Measurements from ENCODE around the gene TEX50. TPM values are rescaled to one million over a fixed set of nuclear protein-coding genes. Genes with fewer than 3 reads are reported as not detected.

The TEX50 gene
- total and polyA plus RNA-seq, 2 of the 8 experiments (the other 6 are each of a cell fraction or from before 2014, with no cell fraction given) = not detected

DNA sequence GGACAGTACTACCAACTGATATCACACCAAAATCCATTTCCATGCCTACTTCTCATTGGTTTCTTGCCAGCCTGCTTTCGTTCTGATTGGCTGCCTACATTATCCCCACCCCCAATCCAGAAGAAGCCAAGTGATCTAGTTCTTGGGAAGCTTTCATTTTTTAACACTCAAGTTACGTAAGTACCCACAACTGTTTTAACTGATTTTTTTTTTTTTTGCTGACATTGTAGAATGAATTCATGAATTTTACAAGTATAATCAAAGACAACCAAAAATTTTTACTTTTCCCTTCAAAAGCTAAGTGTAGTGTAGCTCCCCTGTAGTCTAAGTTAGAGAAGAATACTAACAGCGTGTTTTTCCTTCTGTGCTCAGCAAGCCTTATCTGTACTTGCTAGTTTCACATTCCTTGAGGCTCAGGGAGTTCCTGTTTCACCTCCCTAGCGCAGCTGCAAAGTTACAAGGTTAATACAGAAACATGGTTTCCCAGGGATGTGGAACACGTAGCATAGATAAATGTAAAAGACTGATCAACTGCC lies 32.0 kb upstream of the TEX50 start, which contains the start of gene SLC9C2:
Gene SLC9C2, minus strand, starts transcription at position 17 of the 536 bp plus-strand sequence. CDS start 1,296 bp downstream, outside the sequence.
- Histone ChIP-seq H2BK20ac (ENCODE audit: low read length) (no peak within 1 kb of the TSS), H3K4me2 (ENCODE audit: insufficient read depth in 1 of 2, low read depth in 2 of 2, low read length in 2 of 2) (no peak within 1 kb of the TSS), H2BK5ac (ENCODE audit: low read depth, low read length) (no peak within 1 kb of the TSS), H3K4me1 (replicated peaks in 1 of 4; ENCODE audit: control insufficient read depth in 3 of 4, insufficient read depth in 4 of 4, low read length in 3 of 4) (no peaks in the 10 kb centered on the region), H3K18ac (ENCODE audit: extremely low read depth, low read length) (no peak within 1 kb of the TSS), H2AK5ac (ENCODE audit: low read depth, low read length) (no peak within 1 kb of the TSS), H3K27me3 (replicated peaks in 1 of 4; ENCODE audit: control insufficient read depth in 3 of 4, extremely low read depth in 1 of 4, insufficient read depth in 3 of 4, low read length in 3 of 4) (no peaks in the 10 kb centered on the region), H2BK15ac (ENCODE audit: low read length) (no peak within 1 kb of the TSS), H3K27ac (ENCODE audit: low read depth, low read length) (no peak within 1 kb of the TSS), H2BK12ac (ENCODE audit: low read depth, low read length) (no peak within 1 kb of the TSS), H3K4ac (replicated peaks; ENCODE audit: insufficient read length, low read depth, low read length) (no peak within 1 kb of the TSS), H2BK120ac (replicated peaks; ENCODE audit: low read depth, low read length) (no peak within 1 kb of the TSS), H3K23me2 (ENCODE audit: low read depth, low read length) (no peaks in the 10 kb centered on the region), H4K91ac (replicated peaks; ENCODE audit: insufficient read length, low read length) (no peak within 1 kb of the TSS), H3K14ac (ENCODE audit: insufficient read length) (no peak within 1 kb of the TSS), H3K36me3 (ENCODE audit: control insufficient read depth in 2 of 4, insufficient read depth in 4 of 4, low read length in 3 of 4) (no peaks in the 10 kb centered on the region), H3K4me3 (ENCODE audit: extremely low read depth in 1 of 4, insufficient read depth in 2 of 4, low read depth in 3 of 4, low read length in 4 of 4) (no peak within 1 kb of the TSS), H3K79me1 (ENCODE audit: low read depth, low read length) (no peaks in the 10 kb centered on the region), H2AFZ (ENCODE audit: low read length) (no peak within 1 kb of the TSS), H3K9ac (replicated peaks in 1 of 4; ENCODE audit: extremely low read depth in 1 of 4, low read depth in 3 of 4, low read length in 3 of 4) (no peak within 1 kb of the TSS), H3K23ac (ENCODE audit: insufficient read length) (no peak within 1 kb of the TSS), H3K79me2 (ENCODE audit: control insufficient read depth in 1 of 2, insufficient read depth in 2 of 2, low read length in 2 of 2) (no peaks in the 10 kb centered on the region), H3K56ac (replicated peaks; ENCODE audit: insufficient read length, low read depth, low read length) (no peak within 1 kb of the TSS), H3K9me3 (ENCODE audit: insufficient read depth in 2 of 2, low read depth in 1 of 2, low read length in 1 of 2) (peaks cover 1 to 2% of the 10 kb centered on the region in 2 experiments; a peak in 1 of 4 replicates), H4K20me1 (replicated peaks in 1 of 2; ENCODE audit: control insufficient read depth in 1 of 2, insufficient read depth in 2 of 2, low read length in 2 of 2) (no peaks in the 10 kb centered on the region), H4K5ac (ENCODE audit: insufficient read length, low read depth, low read length) (no peak within 1 kb of the TSS), H4K8ac (ENCODE audit: extremely low read depth, insufficient read depth, low read length) (no peak within 1 kb of the TSS)
- 89% methylated on average over 5 of the region's 5 CpGs; no CpG with 5 or more reads in 1 of the 2 experiments for WGBS, 2 experiments (ENCODE audit: extremely low coverage in 1 of 2, insufficient coverage in 1 of 2, insufficient read length in 1 of 2, insufficient replicate concordance in 2 of 2, low coverage in 1 of 2, low lambda C conversion rate in 2 of 2, missing lambda C conversion rate in 1 of 2)
- CTCF ChIA-PET (ENCODE audit: partially characterized antibody) = interaction anchor here (1.1 to 1.4 kb wide), 2 partner anchors 97 to 113 kb away, joined by 3 to 6 read pairs; no protein-coding TSS in a partner anchor
- FAIRE-seq = no peak
- DNase-seq (ENCODE audit: low read depth in 1 of 2, low spot score in 2 of 2) = no peak
- POLR2A ChIA-PET (ENCODE audit: partially characterized antibody) = interaction anchor here (1.3 kb wide), 1 partner anchor 114 kb away, joined by 3 read pairs; no protein-coding TSS in a partner anchor
- TF ChIP-seq SP2 (IDR thresholded peaks at IDR 0.05; ENCODE audit: low read length) (no peak), TCF12 (IDR thresholded peaks at IDR 0.05; ENCODE audit: low read depth, low read length) (no peak), NRF1 (IDR thresholded peaks at IDR 0.05; ENCODE audit: low read depth, low read length) (no peak), KDM5A (IDR thresholded peaks at IDR 0.05; ENCODE audit: low read length) (no peak), TBP (IDR thresholded peaks at IDR 0.05; ENCODE audit: low read depth, low read length) (no peak), SAP30 (IDR thresholded peaks at IDR 0.05; ENCODE audit: insufficient read depth, insufficient replicate concordance, low read length) (no peak), SIX5 (IDR thresholded peaks at IDR 0.05; ENCODE audit: low read depth, low read length) (no peak), CHD1 (IDR thresholded peaks at IDR 0.05; ENCODE audit: low read depth, low read length) (no peak), NANOG (IDR thresholded peaks at IDR 0.05; ENCODE audit: insufficient read depth, low read depth, low read length, poor library complexity, severe bottlenecking) (no peak), BACH1 (IDR thresholded peaks at IDR 0.05; ENCODE audit: low read length) (no peak), JUN (IDR thresholded peaks at IDR 0.05; ENCODE audit: low read depth, low read length) (no peak), EP300 (IDR thresholded peaks at IDR 0.05; ENCODE audit: borderline replicate concordance in 1 of 2, low read depth in 2 of 2, low read length in 2 of 2) (no peak), USF2 (IDR thresholded peaks at IDR 0.05; ENCODE audit: low read length) (no peak)

Measured in H1 (cell line).